ENCODE results near the gene IFTAP. TPM values are rescaled to one million over a fixed set of nuclear protein-coding genes. Genes with fewer than 3 reads are reported as not detected.

The IFTAP gene
- total and polyA plus RNA-seq, 2 of the 13 experiments (the other 11 are each of a cell fraction or from before 2014, with no cell fraction given) = 11.3 to 29.4 TPM

- H3K9me3 ChIP-seq (ENCODE audit: low read length) = no peaks in the 10 kb centered on the region
- no peak for FAIRE-seq
- H3K9ac ChIP-seq (ENCODE audit: insufficient read depth, low read depth, low read length) = no peak overlapping the region
- H3K27ac ChIP-seq (ENCODE audit: extremely low read length, insufficient read depth, low read length) = no peak overlapping the region
- no peak for DNase-seq (ENCODE audit: low spot score)
- H2AFZ ChIP-seq (ENCODE audit: low read length) = no peak overlapping the region
- in situ Hi-C loops (cut with HindIII; ENCODE audit: extremely low pct_ligation_motif_present, low pct_unique_long_range_greater_than_20kb) (no loop called here), intact Hi-C loops (cut with micrococcal nuclease; ENCODE audit: unreplicated experiment) (no loop called here)
- ChIA-PET POLR2A (no interaction called here), CTCF (ENCODE audit: low intra/inter-chr PET ratio, low total read pairs) (no interaction called here)
- H3K4me3 ChIP-seq (replicated peaks in 1 of 3; ENCODE audit: insufficient read depth in 1 of 3, low read depth in 2 of 3, low read length in 3 of 3) = no peak overlapping the region
- TF ChIP-seq RAD21 (CRISPR knock-in tag; IDR thresholded peaks at IDR 0.05) = no peak
- TF ChIP-seq ATAD3A (CRISPR knock-in tag; IDR thresholded peaks at IDR 0.05) = no peak
- TF ChIP-seq ZNF629 (CRISPR knock-in tag; conservative IDR thresholded peaks at IDR 0.05) = no peak
- no peak for TF ChIP-seq ZNF121 (CRISPR knock-in tag; IDR thresholded peaks at IDR 0.05)
- TF ChIP-seq MLX (CRISPR knock-in tag; IDR thresholded peaks at IDR 0.05) = no peak
- no peak for TF ChIP-seq ZNF432 (CRISPR knock-in tag; IDR thresholded peaks at IDR 0.05; ENCODE audit: borderline replicate concordance)
- TF ChIP-seq MAFK (conservative IDR thresholded peaks at IDR 0.05 in 1 of 2, IDR thresholded peaks at IDR 0.05 in 1 of 2; ENCODE audit: low read length in 2 of 2) = no peak
- no peak for TF ChIP-seq U2AF1 (optimal IDR thresholded peaks at IDR 0.05; ENCODE audit: low read depth, low read length)
- no peak for TF ChIP-seq NRL (CRISPR knock-in tag; IDR thresholded peaks at IDR 0.05; ENCODE audit: borderline replicate concordance)
- TF ChIP-seq MEIS1 (CRISPR knock-in tag; IDR thresholded peaks at IDR 0.05; ENCODE audit: borderline replicate concordance) = no peak
- TF ChIP-seq SIX1 (CRISPR knock-in tag; IDR thresholded peaks at IDR 0.05; ENCODE audit: borderline replicate concordance) = no peak
- no peak for TF ChIP-seq USF2 (IDR thresholded peaks at IDR 0.05; ENCODE audit: low read depth, low read length)
- no peak for TF ChIP-seq USF2 (CRISPR knock-in tag; IDR thresholded peaks at IDR 0.05; ENCODE audit: borderline replicate concordance)
- no peak for TF ChIP-seq ZNF501 (CRISPR knock-in tag; IDR thresholded peaks at IDR 0.05)
- TF ChIP-seq TBP (CRISPR knock-in tag; IDR thresholded peaks at IDR 0.05) = no peak
- no peak for TF ChIP-seq SSRP1 (CRISPR knock-in tag; IDR thresholded peaks at IDR 0.05)
- no peak for TF ChIP-seq HMGXB4 (CRISPR knock-in tag; IDR thresholded peaks at IDR 0.05; ENCODE audit: borderline replicate concordance in 1 of 2, low read depth in 1 of 2)
- no peak for ATAC-seq
- H4K20me1 ChIP-seq (ENCODE audit: insufficient read depth, low read length) = no peaks in the 10 kb centered on the region
- no peaks in the 10 kb centered on the region for H3K36me3 ChIP-seq (replicated peaks in 1 of 2; ENCODE audit: control insufficient read depth in 1 of 2, insufficient read depth in 2 of 2, low read length in 2 of 2)
- H3K79me2 ChIP-seq (ENCODE audit: insufficient read depth, low read length) = no peaks in the 10 kb centered on the region
- BruUV-seq (replicated peaks) = no TSS peak
- no peaks in the 10 kb centered on the region for H3K4me1 ChIP-seq (ENCODE audit: insufficient read depth, low read length)
- H3K4me2 ChIP-seq (ENCODE audit: low read depth, low read length) = no peak overlapping the region
- H3K27me3 ChIP-seq (ENCODE audit: control insufficient read depth in 1 of 2, insufficient read depth in 2 of 2, low read length in 2 of 2) = no peaks in the 10 kb centered on the region
Observed at GRCh38 chr11:36557991-36558390, 36.3 kb upstream of the IFTAP start.

Data from HepG2 (cell line).